Esophagus squamous epithelium (tissue), 5 donors: ENCODE data around the gene SERPINF2. TPM values are rescaled to one million over a fixed set of nuclear protein-coding genes. Genes with fewer than 3 reads are reported as not detected.

Experiments
- DNase-seq: peaks from one replicate; lab custom pipeline; 2025; lab: John Stamatoyannopoulos, UW
- H3K27ac ChIP-seq, 4 donors: fragments of 200-600 bp; sonication (generic); one replicate each; pipeline ENCODE4 v1.5.1; 2016 to 2019; ENCODE audit warnings: mild to moderate bottlenecking in 1 of 4
- H3K27me3 ChIP-seq, 4 donors: fragments of 200-600 bp; sonication (generic); 1 replicate in 3 of 4; 2 replicates in 1 of 4; pipeline versions ENCODE4 v1.5.1 to v1.6.0; 2017 to 2021; ENCODE audit warnings: antibody characterized with exemption in 1 of 4
- H3K36me3 ChIP-seq, 3 donors: fragments of 200-600 bp; sonication (generic); one replicate each; pipeline ENCODE4 v1.5.1; 2016 to 2019
- H3K4me1 ChIP-seq, 3 donors: fragments of 200-600 bp; sonication (generic); one replicate each; pipeline ENCODE4 v1.5.1; 2017 to 2019
- H3K4me3 ChIP-seq, 4 donors: fragments of 200-600 bp; sonication (generic); 1 replicate in 3 of 4; 2 replicates in 1 of 4; pipeline ENCODE4 v1.5.1; 2016 to 2019; ENCODE audit warnings: mild to moderate bottlenecking in 2 of 4, moderate library complexity in 1 of 4
- H3K9me3 ChIP-seq, 3 donors: fragments of 200-600 bp; sonication (generic); one replicate each; pipeline ENCODE4 v1.5.1; 2016 to 2019
- POLR2A ChIP-seq, 4 donors: fragments of 450-650 bp; IDR thresholded peaks; one replicate each; pipeline ENCODE4 v1.6.1; 2017; ENCODE audit warnings: antibody characterized with exemption in 4 of 4, mild to moderate bottlenecking in 4 of 4, moderate library complexity in 3 of 4
- WGBS, 2 donors: methylation state at CpG; one replicate each; pipeline ENCODE4 v1.1.5; 2018; 5-methylcytosine and 5-hydroxymethylcytosine counted together
- intact Hi-C: fragments of 100-400 bp; cut with DNase I; formaldehyde crosslinking; loops from one replicate; pipeline ENCODE4 v1.15.0; 2022
- total RNA-seq, 4 donors: library from RNA; depleted of rRNA; stranded (reverse); fragments of >200 nt; gene quantifications; one replicate each; pipeline ENCODE4 v1.1.0, GENCODE V29; 2016
- TF ChIP-seq, protein P1 (sequence below), 6 experiments: fragments of 450-650 bp in 4 of 6; fragments of 200-600 bp in 2 of 6; sonication (generic) in 2 of 6; IDR thresholded peaks; one replicate each; pipeline ENCODE4 v1.5.1; 2016 to 2019; ENCODE audit warnings: antibody characterized with exemption in 6 of 6, mild to moderate bottlenecking in 4 of 6, moderate library complexity in 4 of 6
- donor health status: DM: yes; HTN: yes; CAD: no.

Gene SERPINF2
- total RNA-seq, 4 donors from 2014 or later: 0.22 to 7.1 (median 1.6) TPM

DNA sequence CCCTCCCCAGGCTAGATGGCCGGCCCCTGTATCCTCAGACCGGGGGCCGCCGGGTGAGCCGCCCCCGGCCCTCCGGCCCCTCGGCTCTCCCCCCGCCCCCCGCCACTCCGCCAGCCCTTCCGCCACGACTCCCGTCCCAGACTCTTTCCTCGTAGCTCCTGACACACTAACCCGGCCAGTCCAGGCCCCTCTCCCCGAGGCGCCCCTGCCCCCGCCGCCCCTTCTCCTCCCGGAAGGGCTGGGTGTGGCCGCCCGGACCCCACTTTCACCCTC, 26.9 kb upstream of the SERPINF2 start:
- Histone ChIP-seq H3K9me3 (no peaks in the 10 kb centered on the region), H3K4me1 (peaks cover 30 to 69% (median 42%) of the 10 kb centered on the region in 3 donors), H3K4me3 (peak overlapping the region; percentile 86 to 100 (median 91)), H3K27me3 (no peaks in the 10 kb centered on the region), H3K27ac (peak overlapping the region; percentile 97 to 100 (median 100)), H3K36me3 (peaks cover 8 to 27% (median 14%) of the 10 kb centered on the region in 3 donors)
- DNase-seq: no peak
- TF ChIP-seq POLR2A (IDR thresholded peaks at IDR 0.05): no peak
- TF ChIP-seq, protein P1, sequence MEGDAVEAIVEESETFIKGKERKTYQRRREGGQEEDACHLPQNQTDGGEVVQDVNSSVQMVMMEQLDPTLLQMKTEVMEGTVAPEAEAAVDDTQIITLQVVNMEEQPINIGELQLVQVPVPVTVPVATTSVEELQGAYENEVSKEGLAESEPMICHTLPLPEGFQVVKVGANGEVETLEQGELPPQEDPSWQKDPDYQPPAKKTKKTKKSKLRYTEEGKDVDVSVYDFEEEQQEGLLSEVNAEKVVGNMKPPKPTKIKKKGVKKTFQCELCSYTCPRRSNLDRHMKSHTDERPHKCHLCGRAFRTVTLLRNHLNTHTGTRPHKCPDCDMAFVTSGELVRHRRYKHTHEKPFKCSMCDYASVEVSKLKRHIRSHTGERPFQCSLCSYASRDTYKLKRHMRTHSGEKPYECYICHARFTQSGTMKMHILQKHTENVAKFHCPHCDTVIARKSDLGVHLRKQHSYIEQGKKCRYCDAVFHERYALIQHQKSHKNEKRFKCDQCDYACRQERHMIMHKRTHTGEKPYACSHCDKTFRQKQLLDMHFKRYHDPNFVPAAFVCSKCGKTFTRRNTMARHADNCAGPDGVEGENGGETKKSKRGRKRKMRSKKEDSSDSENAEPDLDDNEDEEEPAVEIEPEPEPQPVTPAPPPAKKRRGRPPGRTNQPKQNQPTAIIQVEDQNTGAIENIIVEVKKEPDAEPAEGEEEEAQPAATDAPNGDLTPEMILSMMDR (IDR thresholded peaks at IDR 0.05): no peak
- intact Hi-C loops: no loop called here
- WGBS, 2 donors: 0% methylated on average over 11 of the region's 23 CpGs; no CpG with 5 or more reads in 1 of the 2 donors

DNA sequence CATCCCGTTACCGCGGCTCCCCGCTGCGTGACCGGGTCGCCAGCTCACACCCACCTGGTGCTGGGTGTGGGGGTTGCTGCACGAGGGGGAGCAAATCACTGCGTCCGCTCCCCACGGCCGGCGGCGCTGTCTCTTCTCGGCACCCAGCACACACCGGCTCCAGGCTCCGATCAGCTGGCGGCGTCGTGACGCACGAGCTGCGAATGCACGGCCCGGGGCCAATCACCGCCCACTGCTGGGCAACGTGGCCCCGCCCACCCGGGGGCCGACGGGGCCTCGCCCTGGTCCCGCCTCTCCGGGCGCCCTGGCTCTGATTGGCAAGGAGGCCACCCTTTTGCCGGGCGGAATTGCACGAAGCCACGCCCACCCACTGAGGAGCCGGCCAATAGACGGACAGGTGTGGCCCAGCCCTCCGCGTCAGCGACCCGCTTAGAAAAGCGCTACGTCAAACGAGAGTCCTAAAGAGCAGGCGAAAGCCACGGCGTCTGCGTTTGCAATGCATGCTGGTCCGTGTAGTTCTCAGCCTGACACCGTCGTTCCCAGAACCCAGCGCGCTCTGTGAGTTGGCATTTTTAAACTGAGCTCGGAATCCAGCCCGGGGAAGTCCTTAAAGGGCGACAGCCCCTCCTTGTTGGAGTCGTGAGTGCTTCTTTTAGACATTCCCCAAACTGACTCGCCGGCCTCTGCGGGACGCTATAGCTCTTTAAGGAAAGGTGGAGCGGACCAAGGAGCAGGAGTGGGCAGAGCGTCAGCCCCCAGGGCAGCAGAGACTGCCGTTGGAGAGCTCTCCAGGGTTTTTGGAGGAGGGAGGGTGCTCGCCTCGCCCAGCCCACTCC, 26.4 kb upstream of the SERPINF2 start:
- Histone ChIP-seq H3K27me3 (no peaks in the 10 kb centered on the region), H3K4me3 (peak overlapping the region; percentile 86 to 100 (median 91)), H3K27ac (peak overlapping the region; percentile 97 to 100 (median 100)), H3K36me3 (peaks cover 8 to 27% (median 14%) of the 10 kb centered on the region in 3 donors), H3K4me1 (peaks cover 30 to 69% (median 39%) of the 10 kb centered on the region in 3 donors), H3K9me3 (no peaks in the 10 kb centered on the region)
- intact Hi-C loops: no loop called here
- TF ChIP-seq, protein P1 (IDR thresholded peaks at IDR 0.05): peak in 4 of 6 experiments; percentile 1 to 32 (median 18)
- peak; percentile 48 to 100 (median 99) for TF ChIP-seq POLR2A (IDR thresholded peaks at IDR 0.05)
- peak; percentile 99 for DNase-seq
- 0 to 1% methylated on average over 10 to 26 of the region's 70 CpGs for WGBS, 2 donors

DNA sequence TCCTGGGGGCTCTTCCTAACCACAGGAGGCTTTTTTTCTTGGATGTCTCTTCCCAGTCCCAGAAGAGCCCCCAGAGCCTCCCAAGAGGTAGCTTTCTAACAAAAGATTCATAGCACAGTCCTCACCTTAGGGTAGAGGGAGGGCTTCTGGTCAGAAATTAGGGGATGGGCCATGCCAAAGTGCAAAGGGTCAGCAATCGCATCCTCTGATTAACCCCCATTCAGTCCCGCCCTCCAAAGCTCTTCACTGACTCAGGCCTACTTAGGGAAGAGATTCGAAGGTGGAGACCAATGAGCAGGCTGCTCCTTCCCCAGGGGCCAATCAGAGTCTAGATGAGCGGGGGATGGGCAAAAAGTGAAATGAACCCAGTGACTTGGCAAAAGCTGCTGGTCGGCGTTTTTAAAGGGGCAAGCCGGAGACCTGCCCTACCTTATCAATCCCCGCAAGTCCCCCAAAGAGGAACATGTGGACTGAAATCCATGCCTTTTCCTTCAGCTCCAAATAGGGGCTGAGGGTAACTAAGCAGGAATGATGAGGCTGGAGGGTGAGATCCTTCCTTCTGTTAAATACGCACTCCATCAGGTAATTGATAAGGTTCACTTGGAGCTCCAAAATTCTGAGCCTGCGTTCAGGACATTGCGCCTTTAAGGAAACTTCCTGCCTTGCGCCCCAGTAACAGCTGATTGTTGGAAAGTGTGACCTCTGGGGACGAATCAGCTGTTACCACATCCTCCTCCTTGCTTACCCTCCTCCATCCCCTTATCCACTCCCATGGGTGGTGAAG, 25.6 kb upstream of the SERPINF2 start:
- Histone ChIP-seq H3K36me3 (peaks cover 8 to 20% (median 14%) of the 10 kb centered on the region in 3 donors), H3K4me1 (peaks cover 30 to 66% (median 38%) of the 10 kb centered on the region in 3 donors), H3K27me3 (no peaks in the 10 kb centered on the region), H3K9me3 (no peaks in the 10 kb centered on the region), H3K27ac (peak overlapping the region; percentile 97 to 100 (median 99)), H3K4me3 (peak overlapping the region; percentile 56 to 100 (median 67))
- 1% methylated on average over 10 to 13 of the region's 13 CpGs for WGBS, 2 donors
- TF ChIP-seq, protein P1 (IDR thresholded peaks at IDR 0.05): no peak
- peak in 2 of 4 donors; percentile 48 to 71 for TF ChIP-seq POLR2A (IDR thresholded peaks at IDR 0.05)
- intact Hi-C loops: no loop called here
- DNase-seq: peak; percentile 67

DNA sequence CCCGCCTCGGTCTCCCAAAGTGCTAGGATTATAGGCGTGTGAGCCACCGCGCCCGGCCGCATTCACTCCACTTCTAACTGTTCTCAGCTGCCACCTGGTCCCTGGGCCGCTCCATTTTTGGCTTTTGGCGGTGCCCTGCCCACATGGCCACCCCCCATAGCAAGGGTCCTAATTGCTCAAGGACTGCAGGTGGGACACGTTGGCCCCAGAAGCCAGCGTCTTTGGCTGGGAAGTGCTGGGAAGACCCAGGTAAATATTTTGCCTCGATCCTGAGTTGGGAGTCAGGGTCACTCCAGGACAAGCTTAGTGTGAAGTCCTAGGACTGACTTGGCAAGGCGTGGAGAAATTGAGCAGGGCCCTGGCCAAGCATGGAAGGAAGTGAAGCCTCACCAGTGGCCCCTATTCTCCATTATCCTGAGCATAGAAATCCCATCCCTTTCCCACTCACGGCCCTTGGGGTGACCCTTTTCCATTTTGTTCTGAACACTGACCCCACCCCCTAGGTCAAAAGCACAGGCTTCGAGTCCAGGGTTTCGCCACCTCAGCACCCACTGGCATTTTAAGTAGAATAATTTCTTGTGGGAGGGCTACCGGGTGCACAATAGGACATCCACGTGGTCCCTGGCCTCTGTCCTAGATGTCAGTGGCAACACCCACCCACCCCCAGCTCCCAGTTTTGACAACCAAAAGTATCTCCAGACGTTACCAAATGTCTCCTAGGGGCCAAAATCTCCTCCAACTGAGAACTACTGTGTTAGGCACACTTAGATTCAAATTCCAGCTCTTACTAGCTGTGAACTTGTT, 24.1 kb upstream of the SERPINF2 start:
- Histone ChIP-seq H3K4me3 (no peak overlapping the region), H3K36me3 (peaks cover 0 to 5% (median 0%) of the 10 kb centered on the region in 3 donors), H3K9me3 (no peaks in the 10 kb centered on the region), H3K27me3 (no peaks in the 10 kb centered on the region), H3K27ac (peak overlapping the region; percentile 97 to 100 (median 99)), H3K4me1 (peaks cover 26 to 62% (median 35%) of the 10 kb centered on the region in 3 donors)
- TF ChIP-seq, protein P1 (IDR thresholded peaks at IDR 0.05): no peak
- TF ChIP-seq POLR2A (IDR thresholded peaks at IDR 0.05): no peak
- intact Hi-C loops: no loop called here
- WGBS, 2 donors: 84 to 86% methylated on average over 14 to 17 of the region's 19 CpGs
- no peak for DNase-seq
